H1 (cell line): ENCODE results near the gene SYTL5.

Experiments
- CTCF ChIP-seq, 3 experiments: IDR thresholded peaks; 1 replicate in 2 of 3; 2 replicates in 1 of 3; pipeline versions ENCODE4 v1.5.1 to v1.6.1; 2011; ENCODE audit warnings: low read length in 3 of 3, mild to moderate bottlenecking in 3 of 3, inconsistent platforms in 2 of 3, low read depth in 1 of 3, moderate library complexity in 1 of 3; ENCODE audit not compliant: insufficient read depth in 1 of 3; ENCODE audit errors: control extremely low read depth in 1 of 3
- TAF1 ChIP-seq: IDR thresholded peaks from 2 replicates; pipeline ENCODE4 v1.6.1; 2011; ENCODE audit warnings: mild to moderate bottlenecking, low read depth, low read length

GRCh38 chrX:38095971-38096529 lies 89.7 kb downstream of the SYTL5 start:
- TF ChIP-seq CTCF (IDR thresholded peaks at IDR 0.05; ENCODE audit: control extremely low read depth in 1 of 3, insufficient read depth in 1 of 3, low read depth in 1 of 3, low read length in 3 of 3) (no peak), TAF1 (no peak)
